Duodenal mucosa (tissue), 2 donors: Measurements from ENCODE around the gene WDFY4.

ENCODE experiments used
- H3K27ac ChIP-seq: one replicate; pipeline ENCODE4 v1.7.0; 2013; ENCODE audit warnings: low read depth, low read length
- H3K27me3 ChIP-seq, 2 donors: one replicate each; pipeline ENCODE4 v1.7.0; 2013; ENCODE audit warnings: low read length in 2 of 2, control low read depth in 1 of 2; ENCODE audit not compliant: insufficient read depth in 2 of 2, control insufficient read depth in 1 of 2
- H3K36me3 ChIP-seq, 2 donors: one replicate each; pipeline ENCODE4 v1.7.0; 2013; ENCODE audit warnings: low read length in 2 of 2, control low read depth in 1 of 2; ENCODE audit not compliant: insufficient read depth in 2 of 2, control insufficient read depth in 1 of 2
- H3K4me1 ChIP-seq, 2 donors: one replicate each; pipeline ENCODE4 v1.7.0; 2013; ENCODE audit warnings: low read length in 2 of 2, control low read depth in 1 of 2; ENCODE audit not compliant: insufficient read depth in 2 of 2, control insufficient read depth in 1 of 2
- H3K4me3 ChIP-seq, 2 donors: one replicate each; pipeline ENCODE4 v1.7.0; 2013; ENCODE audit warnings: low read length in 2 of 2, low read depth in 1 of 2
- H3K9ac ChIP-seq, 2 donors: one replicate each; pipeline ENCODE4 v1.7.0; 2013; ENCODE audit warnings: low read length in 2 of 2, low read depth in 1 of 2
- H3K9me3 ChIP-seq, 2 donors: one replicate each; pipeline ENCODE4 v1.7.0; 2013; ENCODE audit warnings: low read length in 2 of 2, control low read depth in 1 of 2; ENCODE audit not compliant: control insufficient read depth in 1 of 2

The WDFY4 gene

DNA sequence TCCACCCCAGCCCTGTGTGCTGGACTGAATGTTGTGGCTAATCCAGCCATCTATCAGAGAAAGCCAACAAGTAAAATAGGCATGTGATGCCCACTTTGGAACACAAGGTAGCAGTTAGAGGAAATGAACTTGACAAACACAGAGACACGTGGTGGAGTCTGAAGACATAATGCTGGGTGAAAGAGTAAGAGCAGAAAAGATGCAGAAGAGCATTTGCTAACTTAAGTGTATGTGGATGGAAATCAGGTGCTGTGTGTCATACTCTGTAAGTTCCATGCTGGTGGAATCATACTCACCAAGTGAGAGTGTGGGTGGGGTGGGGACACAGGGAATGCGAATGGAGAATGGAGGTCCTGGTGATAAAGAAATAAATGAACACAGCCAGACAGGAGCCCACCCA is 22.8 kb downstream of the WDFY4 start:
- Histone ChIP-seq H3K27ac (no peak overlapping the region), H3K4me3 (no peak overlapping the region), H3K36me3 (no peaks in the 10 kb centered on the region), H3K9ac (no peak overlapping the region), H3K9me3 (no peaks in the 10 kb centered on the region), H3K27me3 (no peaks in the 10 kb centered on the region), H3K4me1 (no peaks in the 10 kb centered on the region)

DNA sequence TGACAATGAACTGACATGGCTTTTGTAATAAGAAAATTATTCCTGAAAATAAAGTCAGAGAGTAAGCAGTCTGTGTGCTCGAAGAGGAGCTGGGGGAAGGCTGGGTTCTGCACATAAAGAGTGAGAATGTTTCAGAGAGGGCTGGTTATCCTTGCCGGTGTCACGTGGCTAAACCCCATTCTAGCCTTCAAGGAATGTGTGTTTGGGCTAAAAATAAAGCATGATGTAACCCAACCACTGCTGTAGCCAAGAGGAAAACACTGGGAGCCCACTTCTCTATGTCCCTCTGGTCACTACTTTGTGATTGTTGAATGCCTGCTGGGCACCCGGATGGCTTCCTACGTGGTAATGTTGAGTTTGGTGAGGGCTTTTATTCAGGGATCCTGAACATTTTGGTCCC is 23.5 kb downstream of the WDFY4 start:
- no peak overlapping the region for H3K27ac ChIP-seq
- H3K4me3 ChIP-seq, result no peak overlapping the region
- no peaks in the 10 kb centered on the region for H3K36me3 ChIP-seq
- H3K9ac ChIP-seq, result no peak overlapping the region
- no peaks in the 10 kb centered on the region for H3K9me3 ChIP-seq
- H3K4me1 ChIP-seq, result no peaks in the 10 kb centered on the region
- no peaks in the 10 kb centered on the region for H3K27me3 ChIP-seq

DNA sequence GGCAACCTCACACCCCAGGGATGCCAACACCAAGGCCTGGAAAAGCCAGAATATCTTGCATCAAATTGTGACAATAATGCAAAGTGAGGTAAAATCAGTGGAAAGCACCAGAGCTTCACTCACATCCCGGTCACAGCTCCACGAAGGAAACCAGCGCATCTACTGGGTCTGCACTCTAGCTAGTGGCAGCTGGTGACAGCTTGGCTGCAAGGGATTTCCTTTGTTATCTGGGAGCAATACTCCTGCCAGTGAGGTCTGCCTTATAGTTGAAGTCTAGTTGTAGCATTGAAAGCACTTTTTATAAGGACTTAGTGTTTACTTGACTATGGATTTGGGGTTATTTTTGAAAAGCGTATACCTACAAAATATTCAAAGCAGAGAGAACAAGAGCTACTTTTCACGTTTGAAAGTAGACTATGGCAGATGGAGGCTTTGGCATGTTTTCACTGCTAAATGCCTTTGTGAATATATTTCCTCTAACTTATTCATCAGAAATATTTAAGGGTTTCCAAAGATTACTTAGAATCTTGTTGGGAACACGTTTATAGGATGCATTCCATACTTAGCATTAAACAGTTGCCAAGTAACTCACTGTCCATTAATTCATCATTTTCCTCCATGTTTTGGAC is 26.1 kb downstream of the WDFY4 start:
- Histone ChIP-seq H3K27ac (no peak overlapping the region), H3K27me3 (no peaks in the 10 kb centered on the region), H3K4me3 (no peak overlapping the region), H3K4me1 (no peaks in the 10 kb centered on the region), H3K36me3 (no peaks in the 10 kb centered on the region), H3K9ac (no peak overlapping the region), H3K9me3 (peaks cover 0 to 5% of the 10 kb centered on the region in 2 donors)

DNA sequence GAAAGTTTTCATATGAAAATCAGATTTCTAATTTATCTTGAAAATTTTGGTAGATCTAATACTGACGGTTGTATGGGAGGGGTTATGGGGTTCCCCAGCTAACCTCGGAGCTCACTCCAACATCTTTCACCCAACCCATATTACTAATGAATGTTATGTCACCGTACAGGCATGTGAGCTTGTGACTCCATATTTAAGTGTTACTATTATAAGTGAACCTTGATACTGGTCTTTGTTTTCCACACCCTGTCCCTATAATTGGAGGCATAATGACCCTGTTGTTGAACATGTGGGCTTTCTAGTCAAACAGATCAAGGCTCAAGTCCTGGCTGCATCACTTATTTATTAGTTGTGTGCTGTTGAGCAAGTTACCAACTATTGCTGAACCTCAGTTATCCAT is 27.2 kb downstream of the WDFY4 start:
- H3K9me3 ChIP-seq, result peaks cover 0 to 5% of the 10 kb centered on the region in 2 donors
- H3K36me3 ChIP-seq, result no peaks in the 10 kb centered on the region
- H3K27me3 ChIP-seq, result no peaks in the 10 kb centered on the region
- no peak overlapping the region for H3K4me3 ChIP-seq
- no peak overlapping the region for H3K9ac ChIP-seq
- H3K4me1 ChIP-seq, result no peaks in the 10 kb centered on the region
- no peak overlapping the region for H3K27ac ChIP-seq

DNA sequence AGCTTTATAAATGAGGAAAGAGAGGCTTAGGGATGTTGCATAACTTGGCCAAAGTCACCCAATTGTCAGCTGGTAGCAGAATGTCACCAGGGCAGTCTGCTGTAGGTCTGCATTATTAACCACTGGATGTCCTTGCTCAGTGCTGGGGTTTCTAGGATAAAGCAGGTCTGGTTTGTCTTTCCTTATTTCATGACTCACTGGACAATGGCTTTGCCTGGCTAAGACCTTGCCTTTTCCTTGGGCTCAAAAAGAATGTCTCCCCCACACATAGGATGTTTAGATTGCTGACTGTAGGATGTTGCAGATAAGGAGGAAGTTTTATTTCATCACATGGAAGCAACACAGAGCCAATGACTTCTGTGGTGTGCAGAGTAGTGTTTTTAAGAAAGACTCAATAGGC is 29.4 kb downstream of the WDFY4 start:
- H3K36me3 ChIP-seq, result no peaks in the 10 kb centered on the region
- H3K27me3 ChIP-seq, result no peaks in the 10 kb centered on the region
- no peak overlapping the region for H3K9ac ChIP-seq
- no peak overlapping the region for H3K4me3 ChIP-seq
- H3K27ac ChIP-seq, result no peak overlapping the region
- H3K4me1 ChIP-seq, result no peaks in the 10 kb centered on the region
- peaks cover 0 to 5% of the 10 kb centered on the region in 2 donors for H3K9me3 ChIP-seq

DNA sequence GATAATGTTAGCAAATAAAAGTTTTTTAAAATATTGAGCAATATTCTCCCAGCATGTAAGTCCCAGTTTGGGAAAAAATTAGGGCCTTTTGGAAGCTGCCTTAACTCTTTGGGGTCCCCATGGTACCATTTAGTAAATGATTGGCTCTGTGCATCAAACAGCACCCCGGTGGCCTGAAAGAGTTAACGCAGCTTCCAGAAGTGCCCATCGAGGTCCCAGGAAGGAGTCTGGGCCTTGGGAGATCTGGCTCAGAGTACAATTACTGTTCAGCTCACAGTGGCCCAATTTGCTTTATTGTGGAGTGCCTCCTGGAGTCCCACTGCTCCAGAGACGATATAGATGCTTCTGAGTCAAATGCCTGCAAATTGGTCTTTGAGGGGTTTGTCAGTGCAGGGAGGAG is 31.7 kb downstream of the WDFY4 start:
- Histone ChIP-seq H3K4me1 (no peaks in the 10 kb centered on the region), H3K27ac (no peak overlapping the region), H3K9ac (no peak overlapping the region), H3K4me3 (no peak overlapping the region), H3K36me3 (no peaks in the 10 kb centered on the region), H3K27me3 (no peaks in the 10 kb centered on the region), H3K9me3 (peaks cover 0 to 5% of the 10 kb centered on the region in 2 donors)

DNA sequence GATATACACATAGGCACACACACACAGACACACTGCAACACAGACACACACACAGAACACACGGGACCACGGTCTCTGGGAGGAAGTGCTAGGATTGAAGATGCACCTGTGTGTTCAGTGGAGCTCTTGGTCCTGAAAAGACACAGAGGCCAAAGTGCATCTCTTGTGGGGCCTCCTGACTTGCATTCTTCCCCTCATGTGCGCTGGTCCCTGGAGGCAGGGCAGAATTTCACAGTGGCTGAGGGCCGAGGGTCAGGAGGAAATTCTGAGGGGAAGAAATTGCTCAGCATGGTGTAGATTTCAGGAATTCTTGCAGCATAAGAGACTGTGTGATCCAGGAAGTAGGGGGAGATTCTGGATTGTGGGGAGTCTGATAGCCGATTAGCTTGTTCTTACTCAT is 35.9 kb downstream of the WDFY4 start:
- H3K4me1 ChIP-seq, result no peaks in the 10 kb centered on the region
- no peak overlapping the region for H3K27ac ChIP-seq
- no peak overlapping the region for H3K4me3 ChIP-seq
- H3K36me3 ChIP-seq, result no peaks in the 10 kb centered on the region
- H3K9me3 ChIP-seq, result no peaks in the 10 kb centered on the region
- no peaks in the 10 kb centered on the region for H3K27me3 ChIP-seq
- no peak overlapping the region for H3K9ac ChIP-seq

DNA sequence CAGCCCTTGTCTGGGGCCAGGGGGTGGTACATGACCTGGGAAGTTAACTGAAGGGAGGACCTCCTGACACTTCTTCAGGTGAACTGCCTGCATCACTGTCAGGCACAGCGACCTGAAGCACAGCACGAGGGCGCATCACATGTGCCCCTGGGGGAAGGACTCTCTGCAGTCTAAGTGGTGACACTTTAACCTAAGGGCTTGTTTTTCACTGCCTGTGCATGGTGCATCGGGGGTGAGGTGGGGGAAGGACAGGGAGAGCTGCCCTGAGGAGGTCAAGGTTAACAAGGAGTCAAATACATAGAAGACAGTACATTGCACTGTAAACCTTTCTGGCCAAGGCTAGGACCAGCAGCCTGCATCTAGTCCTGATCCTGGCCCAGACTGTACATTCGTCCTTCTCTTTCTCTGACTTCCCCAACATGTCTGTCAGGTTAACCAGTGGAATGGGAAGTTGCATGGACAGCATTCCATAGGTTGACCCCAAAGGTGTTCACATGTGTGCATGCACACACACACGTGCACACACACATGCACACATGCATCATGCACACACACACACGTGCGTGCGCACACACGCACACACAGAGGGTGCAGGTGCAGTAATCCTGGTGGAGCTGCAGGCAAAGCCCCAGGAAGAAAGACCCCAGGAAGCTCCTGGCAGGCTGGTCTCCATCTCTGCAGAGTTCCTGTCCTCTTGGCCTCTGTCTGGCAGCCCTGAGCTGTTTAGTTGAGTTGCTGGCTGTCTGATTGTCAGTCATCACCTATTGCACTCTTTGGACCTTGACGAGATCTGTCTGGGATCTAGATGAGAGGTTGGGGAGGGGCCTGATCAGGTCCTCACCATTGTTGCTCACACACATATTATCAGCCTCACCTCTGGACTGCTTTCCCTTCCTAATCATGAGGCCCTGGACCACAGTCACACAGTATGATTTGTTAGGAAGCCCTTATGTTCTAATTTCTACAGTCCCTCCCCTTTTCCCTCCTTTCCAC is 37.8 kb downstream of the WDFY4 start:
- no peaks in the 10 kb centered on the region for H3K4me1 ChIP-seq
- no peaks in the 10 kb centered on the region for H3K9me3 ChIP-seq
- H3K9ac ChIP-seq, result no peak overlapping the region
- no peaks in the 10 kb centered on the region for H3K36me3 ChIP-seq
- no peak overlapping the region for H3K27ac ChIP-seq
- no peak overlapping the region for H3K4me3 ChIP-seq
- no peaks in the 10 kb centered on the region for H3K27me3 ChIP-seq

DNA sequence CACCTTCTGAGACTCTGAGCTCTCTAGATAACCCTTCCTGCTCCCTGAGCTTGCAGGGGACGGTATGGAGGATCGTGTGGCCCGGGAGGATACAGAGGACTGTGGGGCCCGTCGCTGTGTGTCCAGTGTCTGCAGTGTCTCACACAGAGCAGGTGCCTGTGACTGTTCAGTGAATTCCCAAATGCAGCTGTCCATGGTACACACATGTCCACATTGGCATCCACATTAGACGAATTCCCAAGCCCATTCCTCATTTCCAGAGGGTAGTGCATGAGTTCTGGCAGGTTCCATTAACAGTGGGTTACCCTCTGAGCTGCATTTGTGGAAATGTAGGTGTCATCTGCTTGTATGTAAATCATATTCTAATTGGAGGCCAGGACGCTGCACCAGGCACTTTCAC is 39.5 kb downstream of the WDFY4 start:
- no peaks in the 10 kb centered on the region for H3K36me3 ChIP-seq
- H3K4me1 ChIP-seq, result no peaks in the 10 kb centered on the region
- H3K27ac ChIP-seq, result no peak overlapping the region
- H3K9ac ChIP-seq, result no peak overlapping the region
- no peaks in the 10 kb centered on the region for H3K27me3 ChIP-seq
- H3K9me3 ChIP-seq, result no peaks in the 10 kb centered on the region
- H3K4me3 ChIP-seq, result no peak overlapping the region

DNA sequence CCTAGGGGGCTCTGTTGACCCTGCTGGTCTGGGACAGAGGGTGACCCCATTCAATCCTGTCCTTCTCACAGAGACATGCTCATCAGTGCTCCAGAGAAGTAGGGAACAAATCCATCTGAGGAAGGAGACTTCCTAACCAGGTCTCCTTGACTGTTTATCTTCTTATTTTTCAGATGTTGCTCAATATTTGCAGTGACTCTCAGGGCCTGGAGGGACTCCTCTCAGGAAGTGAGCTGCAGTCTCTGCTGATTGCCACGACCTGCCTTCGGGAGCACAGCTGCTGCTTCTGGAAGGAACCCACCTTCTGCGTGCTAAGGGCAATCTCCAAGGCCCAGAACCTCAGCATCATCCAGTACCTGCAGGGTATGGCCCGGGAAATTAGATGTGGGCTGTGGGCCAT is 41.0 kb downstream of the WDFY4 start:
- H3K27me3 ChIP-seq, result no peaks in the 10 kb centered on the region
- no peaks in the 10 kb centered on the region for H3K36me3 ChIP-seq
- no peak overlapping the region for H3K27ac ChIP-seq
- H3K4me1 ChIP-seq, result no peaks in the 10 kb centered on the region
- H3K9ac ChIP-seq, result no peak overlapping the region
- no peaks in the 10 kb centered on the region for H3K9me3 ChIP-seq
- no peak overlapping the region for H3K4me3 ChIP-seq
